Keratinocyte (primary cell): ENCODE measurements around the gene PTPRN2. TPM values are rescaled to one million over a fixed set of nuclear protein-coding genes. Genes with fewer than 3 reads are reported as not detected.

Source experiments
- DNase-seq: peaks from one replicate; pipeline ENCODE4 v3.0.0-alpha.2; 2011; ENCODE audit warnings: low read depth, missing footprints, low spot score
- FAIRE-seq: peaks from 2 replicates; lab custom pipeline; 2011; peaks lifted over from hg19 to GRCh38; lab: Jason Lieb, UNC
- H2AFZ ChIP-seq: 2 replicates; pipeline ENCODE4 v1.6.0; 2012; ENCODE audit warnings: low read length, control low read depth, inconsistent platforms; ENCODE audit not compliant: control insufficient read depth
- H3K27ac ChIP-seq: 2 replicates; pipeline ENCODE4 v1.5.1; 2011; ENCODE audit warnings: low read length; ENCODE audit not compliant: control insufficient read depth, insufficient read depth
- H3K27me3 ChIP-seq: 3 replicates; pipeline ENCODE4 v1.6.0; 2011; ENCODE audit warnings: low read length; ENCODE audit not compliant: control insufficient read depth, insufficient read depth; ENCODE audit errors: extremely low read depth
- H3K36me3 ChIP-seq, 2 experiments: 2 replicates in 1 of 2; 3 replicates in 1 of 2; pipeline ENCODE4 v1.5.1; 2011; ENCODE audit warnings: low read length in 2 of 2, mild to moderate bottlenecking in 1 of 2; ENCODE audit not compliant: control insufficient read depth in 2 of 2, insufficient read depth in 2 of 2; ENCODE audit errors: extremely low read depth in 1 of 2
- H3K4me1 ChIP-seq: 3 replicates; pipeline ENCODE4 v1.5.1; 2011; ENCODE audit warnings: low read length; ENCODE audit not compliant: control insufficient read depth, insufficient read depth; ENCODE audit errors: extremely low read depth
- H3K4me2 ChIP-seq: 3 replicates; pipeline ENCODE4 v1.6.0; 2011; ENCODE audit warnings: low read depth, low read length; ENCODE audit not compliant: control insufficient read depth, insufficient read depth; ENCODE audit errors: extremely low read depth
- H3K4me3 ChIP-seq, 3 experiments: fragments of 200-600 bp in 1 of 3; sonication (generic) in 1 of 3; 2 replicates in 2 of 3; 3 replicates in 1 of 3; pipeline ENCODE4 v1.5.1; 2011 to 2016; ENCODE audit warnings: low read length in 3 of 3, mild to moderate bottlenecking in 3 of 3, control low read depth in 2 of 3, inconsistent platforms in 1 of 3, low read depth in 1 of 3, mixed read lengths in 1 of 3, mixed run types in 1 of 3, moderate library complexity in 1 of 3; ENCODE audit not compliant: control insufficient read depth in 2 of 3, insufficient read depth in 2 of 3; ENCODE audit errors: extremely low read depth in 1 of 3
- H3K79me2 ChIP-seq: 2 replicates; pipeline ENCODE4 v1.6.0; 2012; ENCODE audit warnings: low read length; ENCODE audit not compliant: control insufficient read depth, insufficient read depth
- H3K9ac ChIP-seq: 3 replicates; pipeline ENCODE4 v1.6.0; 2011; ENCODE audit warnings: low read length; ENCODE audit not compliant: control insufficient read depth, insufficient read depth; ENCODE audit errors: extremely low read depth
- H3K9me1 ChIP-seq: 3 replicates; pipeline ENCODE4 v1.6.0; 2011; ENCODE audit warnings: low read length; ENCODE audit not compliant: control insufficient read depth, insufficient read depth; ENCODE audit errors: extremely low read depth
- H3K9me3 ChIP-seq: 2 replicates; pipeline ENCODE4 v1.5.1; 2012; ENCODE audit warnings: low read depth, low read length; ENCODE audit not compliant: control insufficient read depth
- H4K20me1 ChIP-seq: 3 replicates; pipeline ENCODE4 v1.6.0; 2011; ENCODE audit warnings: low read length; ENCODE audit not compliant: control insufficient read depth, insufficient read depth; ENCODE audit errors: extremely low read depth
- EZH2 ChIP-seq: IDR thresholded peaks from one replicate; pipeline ENCODE4 v1.6.1; 2012; ENCODE audit warnings: inconsistent platforms, mild to moderate bottlenecking, low read length, moderate library complexity
- dilution Hi-C: fragments of 300-500 bp; cut with MboI; formaldehyde crosslinking; loops from one replicate; pipeline ENCODE4 v1.7.0; 2020; ENCODE audit warnings: low sequenced_read_pairs; ENCODE audit not compliant: extremely low pct_ligation_motif_present
- polyA plus RNA-seq, 5 experiments: library from polyadenylated mRNA; depleted of rRNA in 3 of 5; stranded (reverse) in 3 of 5; stranded (forward) in 1 of 5; unstranded in 1 of 5; fragments of >200 nt; gene quantifications; 1 replicate in 1 of 5; 2 replicates in 3 of 5; 3 replicates in 1 of 5; pipeline versions ENCODE4 v1.2.1 to v1.2.3, GENCODE V29; 2011 to 2012; ENCODE audit warnings: missing spikeins in 2 of 5, low read depth in 1 of 5, low replicate concordance in 1 of 5
- TF ChIP-seq, protein P1 (sequence below), 3 experiments: IDR thresholded peaks in 1 of 3; conservative IDR thresholded peaks in 1 of 3; optimal IDR thresholded peaks in 1 of 3; 2 replicates in 2 of 3; 3 replicates in 1 of 3; pipeline versions ENCODE3 to v1.5.1; 2011; ENCODE audit warnings: low read length in 3 of 3, mild to moderate bottlenecking in 3 of 3, moderate library complexity in 2 of 3, control low read depth in 1 of 3, inconsistent platforms in 1 of 3; ENCODE audit not compliant: insufficient read depth in 2 of 3; ENCODE audit errors: extremely low read depth in 1 of 3

Gene PTPRN2
- polyA plus RNA-seq, 1 donor (not counting 4 experiments of a cell fraction or from before 2014, with no cell fraction given): not detected

DNA sequence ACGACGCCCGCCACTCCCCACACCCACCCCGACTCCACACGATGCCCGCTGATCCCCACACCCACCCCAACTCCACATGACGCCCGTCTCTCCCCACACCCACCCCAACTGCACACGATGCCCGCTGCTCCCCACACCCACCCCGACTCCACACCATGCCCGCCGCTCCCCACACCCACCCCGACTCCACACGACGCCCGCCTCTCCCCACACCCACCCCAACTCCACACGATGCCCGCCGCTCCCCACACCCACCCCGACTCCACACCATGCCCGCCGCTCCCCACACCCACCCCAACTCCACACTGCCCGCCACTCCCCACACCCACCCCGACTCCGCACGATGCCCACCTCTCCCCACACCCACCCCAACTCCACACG, 933.8 kb downstream of the PTPRN2 start:
- no peak overlapping the region for H3K4me3 ChIP-seq
- H3K9me3 ChIP-seq: peaks cover 19% of the 10 kb centered on the region

DNA sequence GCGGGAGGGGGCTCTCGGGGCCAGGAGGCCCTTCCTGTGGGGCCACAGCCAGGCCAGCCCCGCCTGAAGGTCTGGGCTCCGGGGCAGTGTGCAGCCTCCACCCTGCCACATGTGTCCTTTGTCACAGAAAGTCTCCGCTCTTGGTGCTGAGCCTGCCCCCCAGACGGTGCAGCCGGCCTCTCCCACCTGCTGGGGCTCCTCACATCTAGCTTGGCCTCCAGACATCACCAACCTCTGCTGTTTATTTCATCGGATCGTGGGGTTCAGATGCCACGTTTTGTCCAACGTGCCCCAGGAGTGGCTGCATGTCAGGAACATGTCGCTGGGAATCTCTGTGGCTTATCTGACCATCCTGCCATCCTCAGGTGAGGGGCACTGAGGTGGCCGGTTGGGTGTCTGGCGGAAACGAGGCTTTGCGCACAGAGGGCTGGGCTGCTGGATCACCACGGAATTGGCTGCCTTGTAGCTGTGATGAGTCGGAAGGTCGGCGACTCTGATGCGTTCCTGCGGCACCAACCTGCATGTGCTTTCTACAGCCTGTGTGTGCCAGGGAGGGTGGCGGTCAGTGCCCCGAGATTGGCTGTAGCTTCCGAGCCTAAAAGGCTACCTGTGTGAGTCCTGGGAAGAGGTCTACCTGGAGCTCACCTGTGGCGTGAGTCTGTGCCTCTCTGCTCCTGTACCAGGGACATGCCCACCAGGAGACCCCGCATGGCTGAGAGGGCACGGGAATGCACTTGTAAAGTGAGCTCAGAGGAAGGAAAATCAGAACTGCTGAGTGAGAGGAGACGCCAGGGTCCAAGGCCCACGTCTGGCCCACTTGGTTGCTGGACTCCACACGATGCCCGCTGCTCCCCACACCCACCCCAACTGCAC, 934.4 kb downstream of the PTPRN2 start:
- H3K36me3 ChIP-seq: no peaks in the 10 kb centered on the region
- H3K27ac ChIP-seq: no peak overlapping the region
- no peak overlapping the region for H3K4me3 ChIP-seq
- H3K4me2 ChIP-seq: no peak overlapping the region
- H4K20me1 ChIP-seq: no peaks in the 10 kb centered on the region
- no peaks in the 10 kb centered on the region for H3K27me3 ChIP-seq
- no peak for FAIRE-seq
- no peak overlapping the region for H3K9ac ChIP-seq
- no peaks in the 10 kb centered on the region for H3K4me1 ChIP-seq
- no peaks in the 10 kb centered on the region for H3K9me1 ChIP-seq
- no peaks in the 10 kb centered on the region for H3K79me2 ChIP-seq
- dilution Hi-C loops: no loop called here
- TF ChIP-seq, protein P1, sequence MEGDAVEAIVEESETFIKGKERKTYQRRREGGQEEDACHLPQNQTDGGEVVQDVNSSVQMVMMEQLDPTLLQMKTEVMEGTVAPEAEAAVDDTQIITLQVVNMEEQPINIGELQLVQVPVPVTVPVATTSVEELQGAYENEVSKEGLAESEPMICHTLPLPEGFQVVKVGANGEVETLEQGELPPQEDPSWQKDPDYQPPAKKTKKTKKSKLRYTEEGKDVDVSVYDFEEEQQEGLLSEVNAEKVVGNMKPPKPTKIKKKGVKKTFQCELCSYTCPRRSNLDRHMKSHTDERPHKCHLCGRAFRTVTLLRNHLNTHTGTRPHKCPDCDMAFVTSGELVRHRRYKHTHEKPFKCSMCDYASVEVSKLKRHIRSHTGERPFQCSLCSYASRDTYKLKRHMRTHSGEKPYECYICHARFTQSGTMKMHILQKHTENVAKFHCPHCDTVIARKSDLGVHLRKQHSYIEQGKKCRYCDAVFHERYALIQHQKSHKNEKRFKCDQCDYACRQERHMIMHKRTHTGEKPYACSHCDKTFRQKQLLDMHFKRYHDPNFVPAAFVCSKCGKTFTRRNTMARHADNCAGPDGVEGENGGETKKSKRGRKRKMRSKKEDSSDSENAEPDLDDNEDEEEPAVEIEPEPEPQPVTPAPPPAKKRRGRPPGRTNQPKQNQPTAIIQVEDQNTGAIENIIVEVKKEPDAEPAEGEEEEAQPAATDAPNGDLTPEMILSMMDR (optimal IDR thresholded peaks at IDR 0.05 in 1 of 3, IDR thresholded peaks at IDR 0.05 in 1 of 3, conservative IDR thresholded peaks at IDR 0.05 in 1 of 3; ENCODE audit: extremely low read depth in 1 of 3, insufficient read depth in 2 of 3, low read length in 3 of 3): no peak
- no peak for TF ChIP-seq EZH2
- no peak overlapping the region for H2AFZ ChIP-seq
- DNase-seq: no peak
- H3K9me3 ChIP-seq: peaks cover 17% of the 10 kb centered on the region

More for the DNA sequence above, 933.8 kb downstream of the PTPRN2 start:
- H3K36me3 ChIP-seq: no peaks in the 10 kb centered on the region
- H2AFZ ChIP-seq: no peak overlapping the region
- no peak overlapping the region for H3K4me2 ChIP-seq
- no peaks in the 10 kb centered on the region for H3K79me2 ChIP-seq
- no peak overlapping the region for H3K27ac ChIP-seq
- no peaks in the 10 kb centered on the region for H3K27me3 ChIP-seq
- H3K9me1 ChIP-seq: no peaks in the 10 kb centered on the region
- TF ChIP-seq, protein P1 (optimal IDR thresholded peaks at IDR 0.05 in 1 of 3, IDR thresholded peaks at IDR 0.05 in 1 of 3, conservative IDR thresholded peaks at IDR 0.05 in 1 of 3; ENCODE audit: extremely low read depth in 1 of 3, insufficient read depth in 2 of 3, low read length in 3 of 3): no peak
- no peak for TF ChIP-seq EZH2
- no peak overlapping the region for H3K9ac ChIP-seq
- no peak for DNase-seq
- dilution Hi-C loops: no loop called here
- no peaks in the 10 kb centered on the region for H3K4me1 ChIP-seq
- H4K20me1 ChIP-seq: no peaks in the 10 kb centered on the region
- FAIRE-seq: no peak
